HG02970 (cell line): ENCODE measurements around the gene YDJC.
"Not testable (repeated sequence)": the region's sequence is repeated elsewhere in the genome, so short reads cannot be mapped to it uniquely, and the experiment has no call there.

Experiments
- ATAC-seq: cut with Tn5 transposase; IDR thresholded peaks from one replicate; pipeline ENCODE4 v1.9.1; 2021; ENCODE audit warnings: mild to moderate bottlenecking, moderate library complexity, moderate number of reproducible peaks; ENCODE audit not compliant: unreplicated experiment, low FRiP score

The YDJC gene

GRCh38 chr22:21629255-21630149, at the start of gene YDJC:
Gene YDJC, minus strand, starts transcription at chr22:21630022. Its CDS starts 8 bp downstream, at chr22:21630014.
- ATAC-seq: peak; percentile 75

GRCh38 chr22:21679383-21679782, 49.6 kb upstream of the YDJC start:
- ATAC-seq: no peak

DNA sequence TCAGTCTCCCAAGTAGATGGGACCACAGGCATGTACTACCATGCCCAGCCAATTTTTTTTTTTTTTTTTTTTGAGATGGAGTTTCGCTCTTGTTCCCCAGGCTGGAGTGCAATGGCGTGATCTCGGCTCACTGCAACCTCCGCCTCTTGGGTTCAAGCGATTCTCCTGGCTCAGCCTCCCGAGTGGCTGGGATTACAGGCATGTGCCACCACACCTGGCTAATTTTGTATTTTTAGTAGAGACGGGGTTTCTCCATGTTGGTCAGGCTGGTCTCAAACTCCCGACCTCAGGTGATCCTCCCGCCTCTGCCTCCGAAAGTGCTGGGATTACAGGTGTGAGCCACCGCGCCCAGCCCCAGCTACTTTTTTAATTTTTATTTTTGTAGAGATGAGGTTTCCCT, 49.0 kb upstream of the YDJC start:
- not testable (repeated sequence) for ATAC-seq

- no peak for ATAC-seq
Measured at GRCh38 chr22:21677606-21678443, 48.0 kb upstream of the YDJC start.

DNA sequence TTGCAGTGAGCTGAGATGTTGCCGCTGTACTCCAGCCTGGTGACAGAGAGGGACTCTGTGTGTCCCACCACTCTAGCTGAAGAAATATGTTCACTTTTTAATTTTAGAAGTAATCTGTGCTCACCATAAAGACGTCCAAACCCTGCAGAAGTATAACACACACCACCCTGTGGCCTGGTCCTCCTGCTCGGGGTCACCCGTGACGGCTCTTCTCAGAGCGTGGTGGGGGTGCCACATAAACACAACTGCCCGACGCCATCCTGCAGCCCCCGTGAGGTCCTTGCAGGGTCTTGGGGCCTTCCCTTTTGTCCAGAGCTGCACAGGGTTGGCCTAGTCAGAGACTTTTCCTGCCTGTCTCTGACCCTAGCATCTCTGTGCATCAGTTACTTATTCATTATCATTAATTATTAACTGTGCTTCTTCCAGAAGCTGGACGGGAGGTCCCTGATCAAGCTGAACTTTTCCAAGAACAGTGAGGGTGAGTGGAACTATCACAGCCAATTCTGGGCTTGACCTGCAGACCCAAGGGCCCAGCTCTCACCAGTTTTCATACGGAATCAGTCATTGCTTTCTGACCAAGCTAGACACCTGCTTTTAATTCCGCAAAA, 44.9 kb upstream of the YDJC start:
- ATAC-seq: no peak

DNA sequence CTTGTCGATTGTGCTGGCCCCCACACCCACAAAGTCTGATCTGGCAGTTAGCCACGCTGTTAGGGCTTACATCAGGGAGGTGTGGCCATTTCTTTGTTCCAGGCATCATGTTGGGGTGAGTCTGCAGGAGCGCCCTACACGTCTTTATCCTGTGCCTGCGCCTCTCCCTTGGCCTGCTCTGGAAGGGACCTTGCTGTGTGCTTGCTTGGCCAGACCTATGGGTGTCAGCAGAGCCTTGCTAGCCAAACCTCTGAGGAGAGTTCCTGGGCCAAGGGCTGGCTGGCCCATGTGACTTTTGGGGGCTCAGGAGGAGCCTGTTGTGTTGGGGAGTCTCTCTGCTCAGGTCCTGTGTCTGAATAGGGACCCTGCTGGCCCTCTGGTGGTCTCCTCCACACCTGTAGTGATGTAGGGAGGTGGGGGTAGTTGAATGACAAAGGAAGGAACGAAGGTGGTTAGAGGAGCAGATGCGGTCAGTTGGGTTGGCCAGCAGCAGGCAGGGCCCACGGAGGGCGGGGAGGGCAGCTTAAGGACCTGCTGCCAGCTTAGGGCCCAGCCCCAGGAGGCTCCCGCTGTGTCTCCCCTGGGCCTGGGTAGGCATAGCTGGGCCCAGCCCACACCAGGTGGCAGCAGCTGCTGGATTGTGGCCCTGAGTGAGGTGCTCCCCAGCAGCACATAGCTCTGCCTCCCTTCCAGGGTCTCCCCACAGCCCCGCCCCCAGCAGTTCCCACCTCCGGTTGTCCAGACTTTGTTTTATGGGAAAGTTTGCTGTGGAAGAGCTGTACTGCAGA, 43.9 kb upstream of the YDJC start:
- no peak for ATAC-seq

GRCh38 chr22:21672107-21672629, 42.3 kb upstream of the YDJC start:
- no peak for ATAC-seq

DNA sequence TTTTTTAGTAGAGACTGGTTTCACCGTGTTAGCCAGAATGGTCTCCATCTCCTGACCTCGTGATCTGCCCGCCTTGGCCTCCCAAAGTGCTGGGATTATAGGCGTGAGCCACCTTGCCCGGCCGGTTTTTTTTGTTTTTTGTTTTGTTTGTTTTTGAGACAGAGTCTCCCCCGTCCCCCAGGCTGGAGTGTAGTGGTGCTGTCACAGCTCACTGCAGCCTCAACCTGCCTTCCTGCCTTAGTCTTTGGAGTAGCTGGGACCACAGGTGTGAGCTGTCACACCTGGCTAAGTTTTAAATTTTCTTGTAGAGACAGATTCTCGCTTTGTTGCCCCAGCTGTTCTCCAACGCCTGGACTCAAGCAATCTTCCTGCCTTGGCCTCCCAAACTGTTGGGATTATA, 39.2 kb upstream of the YDJC start:
- ATAC-seq: no peak

DNA sequence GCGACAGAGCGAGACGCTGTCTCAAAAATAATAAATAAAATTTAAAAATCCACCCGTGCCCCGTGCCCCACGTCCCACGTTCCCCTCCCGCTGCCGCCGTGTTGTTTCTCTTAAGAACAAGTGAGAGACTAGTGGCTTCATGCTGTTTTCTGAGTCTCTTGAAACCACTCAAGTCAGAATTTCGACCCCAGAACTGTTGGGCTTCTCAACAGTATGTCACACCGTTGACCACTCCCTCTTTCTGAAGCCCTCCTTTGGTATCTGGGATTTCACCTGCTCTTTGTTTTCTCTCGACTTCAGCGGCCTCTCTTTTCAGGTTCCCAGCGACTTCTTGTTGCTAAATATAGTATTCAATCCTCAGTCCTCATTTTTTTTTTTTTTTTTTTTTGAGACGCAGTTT, 37.0 kb upstream of the YDJC start:
- no peak for ATAC-seq

GRCh38 chr22:21665047-21665851, 35.4 kb upstream of the YDJC start:
- no peak for ATAC-seq

GRCh38 chr22:21663738-21664137, 33.9 kb upstream of the YDJC start:
- no peak for ATAC-seq

GRCh38 chr22:21661991-21662390, 32.2 kb upstream of the YDJC start:
- ATAC-seq: no peak

- ATAC-seq: no peak
Measured at GRCh38 chr22:21660904-21661303, 31.1 kb upstream of the YDJC start.

DNA sequence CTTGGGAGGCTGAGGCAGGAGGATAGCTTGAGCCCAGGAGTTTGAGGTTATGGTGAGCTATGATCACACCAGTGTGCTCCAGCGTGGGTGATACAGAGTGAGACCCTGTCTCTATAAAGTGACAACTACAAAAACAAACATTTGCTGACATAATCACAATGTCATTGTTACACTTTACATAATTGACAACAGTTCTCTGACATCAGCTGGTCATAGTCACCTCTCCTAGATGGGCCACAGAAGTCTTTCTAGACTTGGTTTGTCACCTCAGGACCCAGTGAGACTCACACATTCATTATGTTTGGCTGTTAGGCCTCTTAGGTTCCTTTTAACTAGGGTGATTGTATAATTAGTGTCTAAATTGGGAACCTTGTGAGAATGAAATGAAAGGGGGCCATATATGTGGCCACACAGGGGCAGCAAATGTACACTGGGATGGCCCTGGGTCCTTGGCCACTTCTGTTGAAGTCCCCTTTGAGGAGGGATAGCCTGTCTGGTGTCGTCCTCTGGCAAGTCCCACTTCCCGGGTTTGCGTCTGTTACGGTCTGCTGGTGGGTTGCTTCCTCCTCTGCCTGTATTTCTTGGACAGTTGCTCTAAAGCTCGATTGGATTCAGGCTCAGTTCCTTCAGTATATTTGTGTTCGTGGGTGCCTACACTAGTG, 30.2 kb upstream of the YDJC start:
- no peak for ATAC-seq

DNA sequence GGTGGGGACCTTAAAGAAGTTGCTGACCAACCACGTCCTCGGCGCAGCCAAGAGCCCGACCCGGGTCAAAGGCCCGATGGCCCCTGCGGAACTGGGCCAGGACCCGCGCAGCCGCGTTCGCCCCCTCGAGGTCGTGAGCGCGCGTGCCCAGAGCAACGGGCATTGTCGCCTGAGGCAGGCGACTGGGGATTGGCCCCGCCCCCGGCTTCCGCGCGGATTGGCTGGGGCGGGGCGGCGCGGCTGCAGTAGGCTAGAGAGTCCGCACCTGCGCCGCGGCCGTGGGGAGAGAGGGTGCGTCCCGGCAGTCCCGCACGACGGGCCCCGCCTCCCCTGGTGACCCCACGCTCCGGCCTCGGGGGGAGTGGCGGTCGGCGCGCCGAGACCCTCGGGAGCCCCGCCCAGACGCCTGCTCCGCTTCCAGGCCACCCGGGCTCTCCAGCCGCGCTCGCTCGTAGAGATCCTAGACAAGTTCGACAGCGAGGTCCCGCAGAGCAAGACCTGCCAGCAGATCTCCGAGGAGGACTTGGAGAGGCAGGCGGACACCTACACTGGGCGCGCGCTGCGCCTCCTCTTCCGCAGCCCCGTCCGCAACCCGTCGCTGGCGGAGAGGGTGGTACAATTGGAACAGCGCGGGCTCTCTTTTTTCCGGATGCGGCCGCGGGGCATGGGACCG, 27.7 kb upstream of the YDJC start:
- no peak for ATAC-seq

DNA sequence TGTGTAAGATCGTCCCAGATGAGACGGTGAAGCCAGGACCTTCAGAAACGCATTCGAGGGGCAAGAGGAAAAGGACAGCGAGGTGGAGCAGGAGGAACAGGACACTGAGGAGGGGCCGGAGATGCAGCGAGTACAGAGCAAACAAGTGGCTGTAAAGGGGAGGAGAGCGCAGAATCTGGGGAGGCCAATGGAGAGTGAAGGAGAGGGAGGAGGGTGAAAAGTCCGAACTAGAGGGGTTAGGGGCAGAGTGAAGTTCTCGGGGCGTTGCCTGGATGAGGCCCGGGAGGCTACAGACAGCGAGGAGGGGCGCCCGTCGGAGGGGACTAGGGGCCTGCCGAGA, 27.2 kb upstream of the YDJC start:
- no peak for ATAC-seq

- no peak for ATAC-seq
Measured at GRCh38 chr22:21652547-21653545, 23.0 kb upstream of the YDJC start.
